NCI-H82 (cell line): ENCODE data around the gene REG1A.
A peak's percentile ranks its signal among the peaks of the same experiment; 100 is the strongest.

ENCODE experiments used
- DNase-seq: peaks from one replicate; lab custom pipeline; 2025; lab: John Stamatoyannopoulos, UW

REG1A gene

DNA sequence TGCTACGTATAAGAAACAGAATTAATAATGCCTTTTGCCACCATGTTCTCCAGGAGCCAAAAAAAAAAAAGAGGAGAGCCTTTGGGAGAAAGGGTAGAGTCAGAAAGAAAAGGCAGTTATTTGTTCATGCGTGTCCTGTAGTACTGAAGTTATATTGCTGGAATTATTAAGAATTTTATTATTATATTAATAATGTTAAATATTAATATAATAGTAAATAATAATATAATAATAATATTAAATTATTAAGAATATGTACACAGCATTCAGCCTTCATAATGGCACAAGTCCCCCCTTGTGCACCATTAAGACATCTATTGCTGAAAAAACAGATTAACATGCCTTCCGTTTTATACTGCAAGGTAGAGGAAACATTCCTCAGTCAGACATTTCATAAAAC, 8.1 kb downstream of the REG1A start:
- DNase-seq, result no peak

DNA sequence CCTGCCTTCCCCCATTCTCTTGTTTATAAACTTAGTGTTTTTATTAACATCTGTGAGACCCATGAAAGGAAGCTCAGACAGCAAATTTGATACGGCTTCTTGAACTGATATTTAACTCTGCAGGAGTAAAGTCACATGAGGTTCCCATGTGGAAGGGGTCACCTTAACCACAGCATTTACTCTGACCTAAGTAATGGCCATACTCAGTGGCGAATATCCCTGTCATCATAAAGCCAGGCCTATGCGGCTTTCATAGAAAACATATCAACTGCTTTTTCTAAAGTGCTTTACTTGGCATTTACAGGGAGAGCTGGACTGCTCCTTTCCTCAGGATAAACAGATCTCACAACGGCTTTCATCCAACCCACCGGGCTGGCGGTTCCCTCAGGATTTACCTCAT, 9.0 kb downstream of the REG1A start:
- DNase-seq, result no peak

DNA sequence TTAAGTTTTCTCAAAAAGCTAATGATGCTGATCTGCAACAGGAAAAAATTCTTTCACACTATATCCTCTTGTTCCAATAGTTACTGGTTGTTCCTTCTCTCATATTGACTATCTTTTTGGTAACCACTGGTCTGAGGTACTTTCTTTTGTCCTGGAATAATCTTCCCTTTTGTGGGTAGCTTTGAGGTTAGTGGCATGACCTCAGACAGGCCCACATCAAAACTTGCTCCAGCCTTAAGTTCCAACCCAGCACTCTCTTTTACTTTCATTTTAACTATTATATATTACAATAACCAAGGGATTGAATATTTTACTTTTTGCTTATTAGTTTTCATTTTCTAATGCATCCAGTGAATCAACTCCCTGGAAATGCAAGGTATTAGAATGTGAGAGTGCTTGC, 9.5 kb downstream of the REG1A start:
- no peak for DNase-seq

DNA sequence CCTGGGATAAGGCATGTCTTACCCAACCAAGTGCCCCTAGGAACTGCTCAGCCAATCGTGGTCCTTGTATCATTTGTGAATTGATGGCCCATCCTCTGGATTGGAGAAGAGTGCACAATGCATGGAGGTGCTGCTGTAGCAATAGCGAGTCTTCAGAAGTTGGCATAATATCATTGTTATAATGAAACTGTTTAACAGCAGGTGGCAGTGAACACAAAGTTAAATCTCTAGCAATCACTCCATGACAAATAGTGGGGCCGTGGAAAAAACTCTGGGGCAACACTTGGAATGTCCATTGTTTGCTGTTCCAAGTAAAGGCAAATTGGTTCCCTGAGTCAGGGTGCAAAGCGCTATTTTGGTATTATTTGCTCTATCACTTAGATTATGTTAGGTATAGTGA, 11.4 kb downstream of the REG1A start:
- DNase-seq, result peak; percentile 21

DNA sequence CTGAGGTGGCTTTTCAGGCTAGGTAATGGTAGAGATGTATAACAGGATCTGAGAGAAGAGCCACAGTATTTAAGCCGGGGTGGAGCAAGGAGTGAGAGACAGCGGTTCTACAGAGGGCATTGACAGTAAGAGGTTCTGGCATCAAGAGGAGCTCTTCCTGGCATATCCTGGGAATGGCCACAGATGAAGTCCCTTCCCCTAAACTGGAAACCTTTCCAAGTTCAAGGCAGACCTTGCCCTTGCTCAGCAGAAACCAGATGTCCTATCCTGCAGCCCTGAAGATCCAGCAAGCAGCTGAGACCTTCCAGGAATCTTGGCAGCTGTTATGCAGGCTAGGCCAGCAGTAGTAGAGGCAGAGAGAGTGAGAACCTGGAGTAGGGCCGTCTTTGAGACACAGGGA, 18.1 kb downstream of the REG1A start:
- no peak for DNase-seq

DNA sequence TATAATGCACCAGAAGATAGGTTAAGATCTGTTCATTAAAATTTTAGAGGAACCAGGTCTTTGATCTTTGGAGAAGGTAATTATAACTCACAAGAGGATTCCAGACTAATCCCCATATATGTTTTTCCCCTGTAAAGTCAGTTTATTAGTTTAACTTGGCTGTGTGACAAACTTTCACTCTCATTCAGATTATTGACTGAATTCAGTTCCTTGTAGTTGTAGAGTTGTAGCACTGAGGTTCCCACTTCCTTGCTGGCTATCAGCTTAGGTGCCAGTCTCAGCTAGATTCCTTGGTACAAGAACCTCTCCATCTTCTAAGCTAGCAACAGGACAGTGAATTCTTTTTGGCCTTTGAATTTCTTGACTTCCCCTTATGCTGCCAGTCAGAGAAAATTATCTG, 19.1 kb downstream of the REG1A start:
- no peak for DNase-seq

DNA sequence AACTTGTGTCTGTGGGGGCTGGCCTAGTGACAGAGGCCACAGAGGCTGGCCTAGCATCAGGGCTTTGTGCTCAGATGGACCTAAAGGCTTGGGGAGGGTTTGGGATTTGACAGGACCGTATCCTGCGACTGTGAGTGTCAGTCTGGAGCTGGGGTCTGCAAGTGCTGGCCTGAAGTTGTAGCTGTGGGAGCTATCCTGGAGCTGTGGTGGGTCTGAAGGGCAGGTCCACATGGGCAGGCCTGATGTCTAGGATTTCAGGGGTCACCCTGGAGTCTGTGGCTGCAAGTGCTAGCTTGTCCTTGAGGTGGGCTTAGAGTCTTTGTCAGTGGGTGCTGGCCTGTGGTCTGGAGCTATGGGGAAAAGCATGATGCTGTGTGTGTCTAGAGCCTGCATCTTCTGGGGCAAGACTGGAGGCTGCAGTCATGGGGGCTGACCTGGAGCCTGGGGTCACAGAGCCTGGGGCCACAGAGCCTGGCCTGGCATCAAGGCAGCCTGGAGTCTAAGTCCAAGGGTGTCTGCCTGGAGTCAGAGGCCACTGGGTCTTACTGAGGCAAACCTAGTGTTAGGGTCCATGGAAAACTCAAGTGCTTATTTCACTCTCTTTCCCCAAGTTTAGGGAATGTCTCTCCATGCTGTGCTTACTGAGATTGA, 35.7 kb downstream of the REG1A start:
- no peak for DNase-seq

DNA sequence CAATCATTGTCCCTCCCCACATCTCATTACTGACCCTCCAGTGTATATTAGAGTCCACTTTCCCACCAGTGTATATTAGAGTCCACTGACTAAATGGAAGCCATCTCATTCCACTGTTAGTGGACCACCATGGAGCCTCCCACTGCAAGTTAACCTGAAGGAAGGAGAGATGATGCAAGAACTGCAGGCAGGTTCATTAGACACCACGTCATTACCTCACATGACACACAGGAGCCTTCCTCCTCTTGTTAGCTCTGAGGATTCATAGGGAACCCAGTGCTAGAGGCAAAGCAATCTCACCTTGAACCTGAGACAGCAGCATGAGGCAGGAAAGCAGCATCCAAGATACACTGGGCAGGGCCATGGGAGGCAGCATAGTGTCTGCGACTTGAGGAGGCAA, 38.7 kb downstream of the REG1A start:
- DNase-seq, result no peak

DNA sequence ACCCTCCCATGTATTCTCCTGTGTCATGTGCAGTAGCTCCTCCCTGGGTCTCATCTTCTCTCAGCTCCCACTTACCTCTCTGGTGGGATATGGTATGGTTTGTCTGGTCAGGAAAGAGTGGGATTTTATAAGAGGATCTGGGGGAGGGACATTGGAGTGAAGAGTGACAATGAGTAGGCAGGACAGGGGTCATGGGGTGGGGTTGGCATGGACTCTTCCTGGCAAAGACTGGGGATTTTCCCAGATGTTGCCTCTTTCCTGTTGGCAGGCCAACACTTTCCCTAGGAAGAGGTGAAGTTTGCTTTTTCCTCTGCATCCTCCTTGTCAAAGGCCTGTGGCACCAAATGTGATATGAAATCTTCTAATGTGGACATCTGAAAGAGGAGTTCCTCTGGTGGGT, 39.4 kb downstream of the REG1A start, which contains the start of gene REG3A:
REG3A (minus strand) TSS at position 101 of the 400 bp plus-strand sequence. CDS start 348 bp downstream, outside the sequence.
- DNase-seq, result no peak

DNA sequence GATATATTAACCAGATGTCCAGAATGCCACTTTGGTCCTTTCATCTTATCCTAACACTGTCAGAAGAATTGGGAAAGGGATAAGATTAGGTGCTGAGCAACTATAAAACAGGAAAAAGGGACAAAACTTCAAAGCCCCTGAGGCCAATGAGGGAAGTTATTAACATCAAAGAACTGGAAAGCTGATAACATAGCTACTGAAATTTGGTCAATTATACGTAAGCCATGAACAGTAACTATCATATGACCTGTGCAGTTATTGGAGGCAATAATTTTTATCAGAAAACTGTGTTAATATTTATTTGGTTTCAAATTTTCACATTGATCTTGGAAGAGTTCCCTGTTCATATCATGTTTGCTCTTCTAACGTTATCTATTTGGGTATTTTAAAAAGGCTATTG, 41.8 kb downstream of the REG1A start:
- no peak for DNase-seq

DNA sequence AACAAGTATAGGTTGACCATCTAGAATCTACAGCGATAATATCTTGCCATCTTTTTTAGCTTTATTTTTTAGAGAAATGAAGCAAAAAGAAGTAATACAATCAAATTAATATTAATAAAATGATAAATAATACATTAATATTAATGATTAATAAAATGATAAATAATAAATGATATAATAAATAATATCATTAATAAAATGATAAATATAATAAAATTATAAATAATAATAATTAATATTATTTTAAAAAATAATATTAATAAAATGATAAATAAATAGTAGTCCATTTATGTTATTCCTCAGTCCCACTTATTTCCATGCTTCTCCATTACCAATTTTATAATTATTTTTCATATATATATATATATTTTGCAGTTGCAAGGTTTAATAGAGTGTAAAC, 42.5 kb downstream of the REG1A start:
- DNase-seq, result no peak

DNA sequence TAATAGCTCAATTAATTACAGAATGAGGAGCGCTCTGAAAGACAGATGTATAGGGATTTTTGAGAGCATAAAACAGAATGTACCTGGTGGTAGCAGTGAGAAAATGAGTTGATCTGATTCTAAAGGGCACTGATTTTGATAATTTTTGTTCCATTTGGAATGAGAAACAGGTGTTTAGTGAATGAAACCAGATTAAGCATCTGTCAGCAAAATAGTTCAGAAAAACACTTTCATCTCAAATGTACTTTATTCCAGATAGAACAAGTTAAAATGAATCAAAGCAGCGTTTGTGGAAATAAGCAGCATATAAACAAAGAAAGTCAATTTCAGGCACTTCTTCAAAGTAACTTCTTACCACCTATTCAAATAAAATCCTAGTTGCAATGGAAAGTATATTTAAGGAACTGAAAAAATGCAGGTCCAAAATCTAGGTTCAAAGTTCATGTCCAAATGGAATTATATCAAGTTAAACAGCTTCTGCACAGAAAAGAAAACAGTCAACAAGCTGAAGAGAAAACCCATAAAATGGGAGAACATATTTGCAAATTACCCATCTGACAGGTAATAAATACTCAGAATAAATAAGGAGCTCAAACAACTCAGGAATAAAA, 51.2 kb downstream of the REG1A start:
- DNase-seq, result no peak
